ENCODE results near the gene LMF2.

The LMF2 gene

GRCh38 chr22:50481045-50481439 lies 26.5 kb downstream of the LMF2 start:
- no peak overlapping the region for H3K4me3 ChIP-seq (ENCODE audit: low read depth, low read length)
- TF ChIP-seq POLR2A (IDR thresholded peaks at IDR 0.05; ENCODE audit: extremely low read depth, insufficient read length): no peak
- TF ChIP-seq MYC (IDR thresholded peaks at IDR 0.05; ENCODE audit: low read depth, low read length): no peak
- no peak for TF ChIP-seq MAX (IDR thresholded peaks at IDR 0.05; ENCODE audit: low read depth, low read length)
- no peak for TF ChIP-seq CTCF (IDR thresholded peaks at IDR 0.05; ENCODE audit: low read depth, low read length)

GRCh38 chr22:50479721-50480120 lies 27.8 kb downstream of the LMF2 start:
- DNase-seq (ENCODE audit: low read depth): peak; percentile 25
- no peak overlapping the region for H3K4me3 ChIP-seq (ENCODE audit: low read depth, low read length)
- TF ChIP-seq MYC (IDR thresholded peaks at IDR 0.05; ENCODE audit: low read depth, low read length): no peak
- TF ChIP-seq MAX (IDR thresholded peaks at IDR 0.05; ENCODE audit: low read depth, low read length): no peak
- no peak for TF ChIP-seq CTCF (IDR thresholded peaks at IDR 0.05; ENCODE audit: low read depth, low read length)
- no peak for TF ChIP-seq POLR2A (IDR thresholded peaks at IDR 0.05; ENCODE audit: extremely low read depth, insufficient read length)

More at GRCh38 chr22:50481045-50481439, 26.5 kb downstream of the LMF2 start:
- DNase-seq (ENCODE audit: low read depth): no peak

- H3K4me3 ChIP-seq (ENCODE audit: low read depth, low read length): no peak overlapping the region
- TF ChIP-seq MYC (IDR thresholded peaks at IDR 0.05; ENCODE audit: low read depth, low read length) (no peak), MAX (IDR thresholded peaks at IDR 0.05; ENCODE audit: low read depth, low read length) (no peak), POLR2A (IDR thresholded peaks at IDR 0.05; ENCODE audit: extremely low read depth, insufficient read length) (no peak), CTCF (IDR thresholded peaks at IDR 0.05; ENCODE audit: low read depth, low read length) (no peak)
- no peak for DNase-seq (ENCODE audit: low read depth)
Measured at GRCh38 chr22:50477923-50478322, 29.6 kb downstream of the LMF2 start.

GRCh38 chr22:50476868-50477267 lies 30.6 kb downstream of the LMF2 start:
- DNase-seq (ENCODE audit: low read depth): no peak
- no peak overlapping the region for H3K4me3 ChIP-seq (ENCODE audit: low read depth, low read length)
- TF ChIP-seq POLR2A (IDR thresholded peaks at IDR 0.05; ENCODE audit: extremely low read depth, insufficient read length): no peak
- TF ChIP-seq MYC (IDR thresholded peaks at IDR 0.05; ENCODE audit: low read depth, low read length): no peak
- TF ChIP-seq CTCF (IDR thresholded peaks at IDR 0.05; ENCODE audit: low read depth, low read length): no peak
- TF ChIP-seq MAX (IDR thresholded peaks at IDR 0.05; ENCODE audit: low read depth, low read length): no peak

GRCh38 chr22:50475652-50476002 lies 31.9 kb downstream of the LMF2 start:
- TF ChIP-seq CTCF (IDR thresholded peaks at IDR 0.05; ENCODE audit: low read depth, low read length) (no peak), MYC (IDR thresholded peaks at IDR 0.05; ENCODE audit: low read depth, low read length) (no peak), POLR2A (IDR thresholded peaks at IDR 0.05; ENCODE audit: extremely low read depth, insufficient read length) (no peak), MAX (IDR thresholded peaks at IDR 0.05; ENCODE audit: low read depth, low read length) (no peak)
- H3K4me3 ChIP-seq (ENCODE audit: low read depth, low read length): no peak overlapping the region
- DNase-seq (ENCODE audit: low read depth): no peak

Measured in NB4 (cell line).